Liver (tissue), 9 donors: ENCODE results near the gene GPAT3. TPM values are rescaled to one million over a fixed set of nuclear protein-coding genes. Genes with fewer than 3 reads are reported as not detected.
"Not testable (repeated sequence)": the region's sequence is repeated elsewhere in the genome, so short reads cannot be mapped to it uniquely, and the experiment has no call there.

Source experiments
- DNase-seq: peaks from one replicate; pipeline ENCODE4 v3.0.0-alpha.2; 2017; ENCODE audit warnings: low spot score
- H3K27ac ChIP-seq, 2 donors: one replicate each; pipeline ENCODE4 v1.7.0; 2013; ENCODE audit warnings: inconsistent platforms in 2 of 2, low read length in 2 of 2, control low read depth in 1 of 2, low read depth in 1 of 2, mild to moderate bottlenecking in 1 of 2
- H3K27me3 ChIP-seq, 4 donors: one replicate each; pipeline versions ENCODE4 v1.6.1 to v1.7.0; 2013; ENCODE audit warnings: low read length in 3 of 4, inconsistent platforms in 1 of 4, mild to moderate bottlenecking in 1 of 4, moderate library complexity in 1 of 4; ENCODE audit not compliant: control insufficient read depth in 4 of 4, insufficient read depth in 4 of 4
- H3K36me3 ChIP-seq, 4 donors: one replicate each; pipeline versions ENCODE4 v1.6.1 to v1.7.0; 2013; ENCODE audit warnings: low read length in 3 of 4, mild to moderate bottlenecking in 3 of 4, low read depth in 1 of 4, moderate library complexity in 1 of 4; ENCODE audit not compliant: control insufficient read depth in 4 of 4, insufficient read depth in 3 of 4
- H3K4me1 ChIP-seq, 4 donors: one replicate each; pipeline versions ENCODE4 v1.6.1 to v1.7.0; 2013; ENCODE audit warnings: low read length in 3 of 4, mild to moderate bottlenecking in 3 of 4, moderate library complexity in 1 of 4; ENCODE audit not compliant: control insufficient read depth in 4 of 4, insufficient read depth in 4 of 4
- H3K4me3 ChIP-seq, 3 donors: one replicate each; pipeline versions ENCODE4 v1.6.1 to v1.7.0; 2013; ENCODE audit warnings: low read length in 3 of 3, control low read depth in 1 of 3, low read depth in 1 of 3, mild to moderate bottlenecking in 1 of 3
- H3K9ac ChIP-seq, 2 donors: one replicate each; pipeline ENCODE4 v1.7.0; 2013; ENCODE audit warnings: low read length in 2 of 2, mild to moderate bottlenecking in 2 of 2, moderate library complexity in 2 of 2, control low read depth in 1 of 2, low read depth in 1 of 2
- H3K9me3 ChIP-seq, 4 donors: one replicate each; pipeline versions ENCODE4 v1.6.1 to v1.7.0; 2013; ENCODE audit warnings: low read length in 3 of 4; ENCODE audit not compliant: control insufficient read depth in 4 of 4
- FOXA2 ChIP-seq: IDR thresholded peaks from 2 replicates; pipeline ENCODE4 v1.6.1; 2016; ENCODE audit warnings: antibody characterized with exemption
- HNF4A ChIP-seq, 2 donors: conservative IDR thresholded peaks; 2 replicates each; pipeline ENCODE4 v1.6.1; 2016; ENCODE audit warnings: antibody characterized with exemption in 2 of 2, mild to moderate bottlenecking in 2 of 2
- HNF4G ChIP-seq: IDR thresholded peaks from 2 replicates; pipeline ENCODE4 v1.6.1; 2016; ENCODE audit warnings: antibody characterized with exemption
- JUND ChIP-seq, 2 donors: IDR thresholded peaks; 2 replicates each; pipeline ENCODE4 v1.6.1; 2016; ENCODE audit warnings: antibody characterized with exemption in 2 of 2
- NR2F2 ChIP-seq: IDR thresholded peaks from 2 replicates; pipeline ENCODE4 v1.6.1; 2016; ENCODE audit warnings: antibody characterized with exemption
- RAD21 ChIP-seq, 2 donors: IDR thresholded peaks; 2 replicates each; pipeline ENCODE4 v1.6.1; 2016; ENCODE audit warnings: antibody characterized with exemption in 2 of 2, mild to moderate bottlenecking in 2 of 2
- REST ChIP-seq: IDR thresholded peaks from 2 replicates; pipeline ENCODE4 v1.6.1; 2016; ENCODE audit warnings: antibody characterized with exemption, mild to moderate bottlenecking
- SP1 ChIP-seq: IDR thresholded peaks from 2 replicates; pipeline ENCODE4 v1.6.1; 2018; ENCODE audit warnings: antibody characterized with exemption, mild to moderate bottlenecking
- YY1 ChIP-seq: IDR thresholded peaks from 2 replicates; pipeline ENCODE4 v1.6.1; 2016; ENCODE audit warnings: antibody characterized with exemption, mild to moderate bottlenecking
- WGBS: extraction: QIAGEN DNeasy Blood & Tissue Kit; methylation state at CpG from one replicate; pipeline ENCODE4 v1.1.7; 2013; 5-methylcytosine and 5-hydroxymethylcytosine counted together
- polyA plus RNA-seq, 2 donors: library from polyadenylated mRNA; stranded (reverse) in 1 of 2; unstranded in 1 of 2; fragments of 200-250 nt in 1 of 2; fragments of >200 nt in 1 of 2; fragmentation: Nextera tagmentation in 1 of 2; extraction: Ambion mirVana in 1 of 2; gene quantifications; one replicate each; pipeline versions ENCODE4 v1.2.1 to v1.2.3, GENCODE V29; 2013 to 2015
- total RNA-seq, 2 donors: library from RNA; depleted of rRNA; stranded (reverse); fragments of >200 nt; gene quantifications; one replicate each; pipeline ENCODE4 v1.2.3, GENCODE V29; 2014
- TF ChIP-seq, protein P1 (sequence below): IDR thresholded peaks from 2 replicates; pipeline ENCODE4 v1.6.1; 2016; ENCODE audit warnings: antibody characterized with exemption
- TF ChIP-seq, protein P2 (sequence below): IDR thresholded peaks from 2 replicates; pipeline ENCODE4 v1.6.1; 2016; ENCODE audit warnings: antibody characterized with exemption
- donor health status: healthy.
- donor health status: healthy.
- donor health status: healthy.
- donor health status: healthy.
- donor health status: healthy.

GPAT3 gene
- total and polyA plus RNA-seq, 4 donors: 1.8 to 6.2 (median 4.5) TPM

GRCh38 chr4:83574247-83574646 is 38.3 kb downstream of the GPAT3 start (continued):
- peak; percentile 65 to 93 for TF ChIP-seq JUND (IDR thresholded peaks at IDR 0.05)
- TF ChIP-seq, protein P1, sequence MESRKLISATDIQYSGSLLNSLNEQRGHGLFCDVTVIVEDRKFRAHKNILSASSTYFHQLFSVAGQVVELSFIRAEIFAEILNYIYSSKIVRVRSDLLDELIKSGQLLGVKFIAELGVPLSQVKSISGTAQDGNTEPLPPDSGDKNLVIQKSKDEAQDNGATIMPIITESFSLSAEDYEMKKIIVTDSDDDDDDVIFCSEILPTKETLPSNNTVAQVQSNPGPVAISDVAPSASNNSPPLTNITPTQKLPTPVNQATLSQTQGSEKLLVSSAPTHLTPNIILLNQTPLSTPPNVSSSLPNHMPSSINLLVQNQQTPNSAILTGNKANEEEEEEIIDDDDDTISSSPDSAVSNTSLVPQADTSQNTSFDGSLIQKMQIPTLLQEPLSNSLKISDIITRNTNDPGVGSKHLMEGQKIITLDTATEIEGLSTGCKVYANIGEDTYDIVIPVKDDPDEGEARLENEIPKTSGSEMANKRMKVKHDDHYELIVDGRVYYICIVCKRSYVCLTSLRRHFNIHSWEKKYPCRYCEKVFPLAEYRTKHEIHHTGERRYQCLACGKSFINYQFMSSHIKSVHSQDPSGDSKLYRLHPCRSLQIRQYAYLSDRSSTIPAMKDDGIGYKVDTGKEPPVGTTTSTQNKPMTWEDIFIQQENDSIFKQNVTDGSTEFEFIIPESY: peak; percentile 87
- TF ChIP-seq SP1: peak; percentile 97
- no peak for TF ChIP-seq NR2F2
- TF ChIP-seq RAD21 (IDR thresholded peaks at IDR 0.05): peak; percentile 51 to 59
- TF ChIP-seq FOXA2: peak; percentile 50
- TF ChIP-seq HNF4A (conservative IDR thresholded peaks at IDR 0.05): peak; percentile 96 to 97

DNA sequence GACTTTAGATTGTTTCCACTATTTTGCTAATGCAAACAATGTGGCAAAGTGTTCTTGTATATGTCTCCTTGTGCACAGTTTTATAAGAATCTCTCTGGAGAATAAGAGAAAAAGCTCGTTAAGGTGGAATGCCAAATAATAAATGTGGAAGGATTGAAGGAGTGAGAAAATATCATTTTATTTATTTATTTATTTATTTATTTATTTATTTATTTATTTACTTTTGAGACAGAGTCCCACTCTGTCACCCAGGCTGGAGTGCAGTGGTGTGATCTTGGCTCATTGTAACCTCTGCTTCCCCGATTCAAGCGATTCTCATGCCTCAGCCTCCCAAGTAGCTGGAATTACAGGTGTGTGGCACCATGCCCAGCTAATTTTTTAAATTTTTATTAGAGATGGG is 40.3 kb downstream of the GPAT3 start:
- not testable (repeated sequence) for DNase-seq, H3K27ac ChIP-seq, H3K4me3 ChIP-seq, H3K27me3 ChIP-seq, H3K9me3 ChIP-seq, H3K9ac ChIP-seq, H3K36me3 ChIP-seq
- H3K4me1 ChIP-seq: peaks cover 2 to 13% (median 7%) of the 10 kb centered on the region in 4 donors
- WGBS: 96% methylated on average over 3 of the region's 3 CpGs

GRCh38 chr4:83581411-83582288 is 45.7 kb downstream of the GPAT3 start:
- no peak overlapping the region for H3K4me3 ChIP-seq
- TF ChIP-seq RAD21 (IDR thresholded peaks at IDR 0.05): no peak
- no peak for TF ChIP-seq REST
- TF ChIP-seq, protein P1: no peak
- TF ChIP-seq YY1: no peak
- TF ChIP-seq, protein P2, sequence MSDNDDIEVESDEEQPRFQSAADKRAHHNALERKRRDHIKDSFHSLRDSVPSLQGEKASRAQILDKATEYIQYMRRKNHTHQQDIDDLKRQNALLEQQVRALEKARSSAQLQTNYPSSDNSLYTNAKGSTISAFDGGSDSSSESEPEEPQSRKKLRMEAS: no peak
- no peak for TF ChIP-seq HNF4G
- TF ChIP-seq FOXA2: no peak
- H3K27ac ChIP-seq: peak overlapping the region in 1 of 2 donors; percentile 47

More at GRCh38 chr4:83581411-83582288, 45.7 kb downstream of the GPAT3 start:
- H3K9me3 ChIP-seq: no peaks in the 10 kb centered on the region
- DNase-seq: no peak
- no peaks in the 10 kb centered on the region for H3K27me3 ChIP-seq
- H3K4me1 ChIP-seq: peaks cover 8 to 18% (median 14%) of the 10 kb centered on the region in 4 donors
- H3K9ac ChIP-seq: no peak overlapping the region
- 91% methylated on average over 10 of the region's 10 CpGs for WGBS
- H3K36me3 ChIP-seq: peaks cover 0 to 2% (median 0%) of the 10 kb centered on the region in 4 donors
